HTR-8/SVneo (cell line): ENCODE results near the gene RBFOX1.
"Not testable (repeated sequence)": the region's sequence is repeated elsewhere in the genome, so short reads cannot be mapped to it uniquely, and the experiment has no call there.

ENCODE experiments used
- DNase-seq: peaks from one replicate; pipeline ENCODE4 v3.0.0; 2011; ENCODE audit warnings: low spot score, mixed read lengths; ENCODE audit not compliant: insufficient read length
- FAIRE-seq: peaks from 2 replicates; lab custom pipeline; 2011; peaks lifted over from hg19 to GRCh38; lab: Jason Lieb, UNC

RBFOX1 gene

GRCh38 chr16:7443648-7444365 is 111.2 kb downstream of the RBFOX1 start:
- DNase-seq (no peak), FAIRE-seq (no peak)

GRCh38 chr16:7449306-7449705 is 116.7 kb downstream of the RBFOX1 start:
- FAIRE-seq: no peak

GRCh38 chr16:7449808-7450207 is 117.2 kb downstream of the RBFOX1 start:
- FAIRE-seq (no peak), DNase-seq (no peak)

More at GRCh38 chr16:7449306-7449705, 116.7 kb downstream of the RBFOX1 start:
- DNase-seq: no peak

GRCh38 chr16:7450440-7450839 is 117.8 kb downstream of the RBFOX1 start:
- DNase-seq (no peak), FAIRE-seq (no peak)

GRCh38 chr16:7452090-7452489 is 119.4 kb downstream of the RBFOX1 start:
- FAIRE-seq (no peak), DNase-seq (no peak)

GRCh38 chr16:7456211-7456610 is 123.6 kb downstream of the RBFOX1 start:
- DNase-seq (no peak), FAIRE-seq (no peak)

GRCh38 chr16:7458144-7458543 is 125.5 kb downstream of the RBFOX1 start:
- FAIRE-seq (no peak), DNase-seq (no peak)

GRCh38 chr16:7470344-7470743 is 137.7 kb downstream of the RBFOX1 start:
- FAIRE-seq: no peak
- no peak for DNase-seq

- DNase-seq: no peak
- no peak for FAIRE-seq
Measured at GRCh38 chr16:7471268-7471667, 138.6 kb downstream of the RBFOX1 start.

GRCh38 chr16:7482032-7482431 is 149.4 kb downstream of the RBFOX1 start:
- DNase-seq (no peak), FAIRE-seq (no peak)

- no peak for DNase-seq
- no peak for FAIRE-seq
Measured at GRCh38 chr16:7482596-7483290, 150.1 kb downstream of the RBFOX1 start.

GRCh38 chr16:7487574-7488323 is 155.1 kb downstream of the RBFOX1 start:
- no peak for FAIRE-seq

GRCh38 chr16:7492122-7492521 is 159.5 kb downstream of the RBFOX1 start:
- FAIRE-seq (no peak), DNase-seq (no peak)

More at GRCh38 chr16:7487574-7488323, 155.1 kb downstream of the RBFOX1 start:
- no peak for DNase-seq

GRCh38 chr16:7493133-7493532 is 160.5 kb downstream of the RBFOX1 start:
- no peak for DNase-seq
- FAIRE-seq: no peak

GRCh38 chr16:7497691-7498090 is 165.0 kb downstream of the RBFOX1 start:
- FAIRE-seq: no peak

GRCh38 chr16:7501868-7502267 is 169.2 kb downstream of the RBFOX1 start:
- no peak for FAIRE-seq
- no peak for DNase-seq

More at GRCh38 chr16:7497691-7498090, 165.0 kb downstream of the RBFOX1 start:
- no peak for DNase-seq

GRCh38 chr16:7502591-7503157 is 170.0 kb downstream of the RBFOX1 start:
- FAIRE-seq: not testable (repeated sequence)

GRCh38 chr16:7503666-7504065 is 171.0 kb downstream of the RBFOX1 start:
- FAIRE-seq: no peak
- no peak for DNase-seq

More at GRCh38 chr16:7502591-7503157, 170.0 kb downstream of the RBFOX1 start:
- DNase-seq: not testable (repeated sequence)

- no peak for FAIRE-seq
Measured at GRCh38 chr16:7504844-7505243, 172.2 kb downstream of the RBFOX1 start.

GRCh38 chr16:7505495-7505894 is 172.8 kb downstream of the RBFOX1 start:
- no peak for FAIRE-seq
- no peak for DNase-seq

More at GRCh38 chr16:7504844-7505243, 172.2 kb downstream of the RBFOX1 start:
- DNase-seq: no peak
